ENCODE measurements around the gene GBE1.

GBE1 gene

GRCh38 chr3:81612768-81613167 is 148.7 kb downstream of the GBE1 start:
- DNase-seq: no peak
- no peak for TF ChIP-seq CTCF (IDR thresholded peaks at IDR 0.05; ENCODE audit: low read depth, low read length)
- H3K4me3 ChIP-seq (ENCODE audit: low read depth, low read length): no peak overlapping the region
- H3K9me3 ChIP-seq (ENCODE audit: severe bottlenecking): no peaks in the 10 kb centered on the region
- no peaks in the 10 kb centered on the region for H3K27me3 ChIP-seq (ENCODE audit: insufficient read depth, low read depth, severe bottlenecking)
- H3K27ac ChIP-seq: no peak overlapping the region
- no peaks in the 10 kb centered on the region for H3K36me3 ChIP-seq

- Histone ChIP-seq H3K36me3 (no peaks in the 10 kb centered on the region), H3K27me3 (ENCODE audit: insufficient read depth, low read depth, severe bottlenecking) (no peaks in the 10 kb centered on the region), H3K4me3 (ENCODE audit: low read depth, low read length) (no peak overlapping the region), H3K27ac (no peak overlapping the region), H3K9me3 (ENCODE audit: severe bottlenecking) (no peaks in the 10 kb centered on the region)
- no peak for DNase-seq
- no peak for TF ChIP-seq CTCF (IDR thresholded peaks at IDR 0.05; ENCODE audit: low read depth, low read length)
Measured at GRCh38 chr3:81602781-81603180, 158.7 kb downstream of the GBE1 start.

GRCh38 chr3:81601707-81602305 is 159.6 kb downstream of the GBE1 start:
- H3K9me3 ChIP-seq (ENCODE audit: severe bottlenecking): no peaks in the 10 kb centered on the region
- no peak for DNase-seq
- no peaks in the 10 kb centered on the region for H3K27me3 ChIP-seq (ENCODE audit: insufficient read depth, low read depth, severe bottlenecking)
- TF ChIP-seq CTCF (IDR thresholded peaks at IDR 0.05; ENCODE audit: low read depth, low read length): no peak
- H3K27ac ChIP-seq: no peak overlapping the region
- H3K36me3 ChIP-seq: no peaks in the 10 kb centered on the region
- no peak overlapping the region for H3K4me3 ChIP-seq (ENCODE audit: low read depth, low read length)

GRCh38 chr3:81592101-81592500 is 169.3 kb downstream of the GBE1 start:
- H3K27me3 ChIP-seq (ENCODE audit: insufficient read depth, low read depth, severe bottlenecking): no peaks in the 10 kb centered on the region
- DNase-seq: no peak
- H3K36me3 ChIP-seq: no peaks in the 10 kb centered on the region
- H3K4me3 ChIP-seq (ENCODE audit: low read depth, low read length): no peak overlapping the region
- no peak for TF ChIP-seq CTCF (IDR thresholded peaks at IDR 0.05; ENCODE audit: low read depth, low read length)
- no peaks in the 10 kb centered on the region for H3K9me3 ChIP-seq (ENCODE audit: severe bottlenecking)
- no peak overlapping the region for H3K27ac ChIP-seq

- DNase-seq: no peak
- Histone ChIP-seq H3K4me3 (ENCODE audit: low read depth, low read length) (no peak overlapping the region), H3K36me3 (no peaks in the 10 kb centered on the region), H3K27me3 (ENCODE audit: insufficient read depth, low read depth, severe bottlenecking) (no peaks in the 10 kb centered on the region), H3K27ac (no peak overlapping the region), H3K9me3 (ENCODE audit: severe bottlenecking) (no peaks in the 10 kb centered on the region)
- TF ChIP-seq CTCF (IDR thresholded peaks at IDR 0.05; ENCODE audit: low read depth, low read length): no peak
Measured at GRCh38 chr3:81585937-81586336, 175.5 kb downstream of the GBE1 start.

GRCh38 chr3:81585056-81585455 is 176.4 kb downstream of the GBE1 start:
- TF ChIP-seq CTCF (IDR thresholded peaks at IDR 0.05; ENCODE audit: low read depth, low read length): no peak
- H3K36me3 ChIP-seq: no peaks in the 10 kb centered on the region
- H3K27me3 ChIP-seq (ENCODE audit: insufficient read depth, low read depth, severe bottlenecking): no peaks in the 10 kb centered on the region
- no peaks in the 10 kb centered on the region for H3K9me3 ChIP-seq (ENCODE audit: severe bottlenecking)
- no peak overlapping the region for H3K4me3 ChIP-seq (ENCODE audit: low read depth, low read length)
- DNase-seq: no peak
- H3K27ac ChIP-seq: no peak overlapping the region

Measured in WERI-Rb-1 (cell line).